HG03558 (cell line): ENCODE data around the gene SULT6B1.
A peak's percentile ranks its signal among the peaks of the same experiment; 100 is the strongest.
"Not testable (repeated sequence)": the region's sequence is repeated elsewhere in the genome, so short reads cannot be mapped to it uniquely, and the experiment has no call there.

Experiments used
- ATAC-seq: cut with Tn5 transposase; IDR thresholded peaks from one replicate; pipeline ENCODE4 v1.9.1; 2021; ENCODE audit warnings: moderate number of reproducible peaks; ENCODE audit not compliant: unreplicated experiment; ENCODE audit errors: extremely low read depth

SULT6B1 gene

DNA sequence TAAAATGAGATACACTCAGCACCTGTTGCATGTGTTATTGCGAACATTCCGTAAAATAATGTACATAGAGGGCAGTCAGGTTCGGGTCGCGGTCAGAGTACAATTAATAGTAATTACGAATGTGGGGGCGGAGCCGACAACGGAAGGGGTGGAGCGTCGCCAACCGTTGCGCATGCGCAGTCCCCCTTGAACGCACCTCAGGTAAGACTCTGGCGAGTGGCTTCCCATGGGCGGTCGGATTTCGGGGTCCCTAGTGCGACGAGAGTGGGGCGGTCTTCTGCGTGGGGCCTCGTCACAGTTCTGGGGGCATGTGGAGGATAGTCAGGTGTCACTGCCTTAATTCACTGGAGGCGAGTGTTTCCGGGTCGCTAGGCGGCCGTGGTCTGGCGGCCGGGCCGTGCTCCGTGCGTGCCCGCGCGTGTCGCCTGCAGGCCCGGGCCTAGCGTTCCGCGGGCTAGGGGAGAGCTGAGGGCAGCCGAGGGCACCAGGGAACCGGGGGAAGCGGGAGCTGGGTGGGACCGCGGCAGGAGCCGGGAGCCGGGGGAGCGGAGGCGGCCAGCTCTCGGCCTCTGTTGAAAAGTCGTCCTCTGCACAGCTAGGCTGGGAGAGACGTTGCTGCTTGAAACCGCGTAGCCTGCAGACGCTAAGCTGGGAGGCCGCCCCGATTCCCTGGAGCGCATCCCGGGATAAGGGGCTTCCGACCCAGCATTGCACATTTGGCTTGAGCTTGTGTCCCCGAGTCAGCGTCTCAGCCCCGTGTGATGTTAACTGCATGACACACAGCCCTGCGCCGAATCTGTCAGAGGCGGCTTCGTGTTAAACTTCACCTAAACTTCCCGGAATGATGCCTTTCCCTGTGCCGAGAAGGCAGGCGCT, 8.1 kb upstream of the SULT6B1 start, which contains the start of gene CEBPZOS:
CEBPZOS (plus strand) TSS at position 177 of the 876 bp plus-strand sequence. CDS start 3,209 bp downstream, outside the sequence.
- peak; percentile 38 for ATAC-seq

DNA sequence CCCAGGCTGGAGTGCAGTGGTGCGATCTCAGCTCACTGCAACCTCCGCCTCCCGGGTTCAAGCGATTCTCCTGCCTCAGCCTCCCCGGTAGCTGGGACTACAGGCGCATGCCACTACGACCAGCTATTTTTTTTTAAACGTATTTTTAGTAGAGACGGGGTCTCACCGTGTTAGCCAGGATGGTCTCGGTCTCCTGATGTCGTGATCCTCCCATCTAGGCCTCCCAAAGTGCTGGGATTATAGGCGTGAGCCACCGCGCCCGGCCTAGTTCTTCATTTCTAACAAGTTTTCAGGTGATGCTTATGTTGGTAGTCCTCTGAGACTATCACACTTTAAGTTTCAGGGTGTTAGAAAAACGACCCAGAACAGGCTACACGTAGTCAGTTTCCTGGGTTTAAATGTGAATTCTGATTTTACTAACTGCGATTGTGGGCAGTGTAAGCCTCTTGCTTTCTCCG, 7.4 kb upstream of the SULT6B1 start:
- ATAC-seq, result not testable (repeated sequence)

DNA sequence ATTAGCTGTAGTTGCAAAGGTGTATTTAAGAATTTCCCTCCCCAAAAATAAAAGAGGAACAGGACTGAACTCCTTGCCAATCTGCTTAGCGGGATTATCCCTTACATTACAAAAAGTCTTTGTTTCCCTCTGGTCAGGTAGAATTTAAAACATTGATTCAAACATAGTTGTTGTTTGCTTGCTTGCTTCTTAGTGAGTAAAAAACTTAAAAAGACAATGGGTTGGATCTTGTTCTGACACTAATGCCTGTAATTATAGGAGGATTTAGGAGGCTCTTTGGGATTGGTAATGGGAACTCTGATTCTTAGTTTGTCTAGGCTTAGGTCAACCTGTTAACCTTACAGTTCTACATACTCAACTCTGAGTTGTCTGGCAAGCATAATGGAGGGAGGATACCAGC, 4.1 kb upstream of the SULT6B1 start:
- ATAC-seq, result no peak

DNA sequence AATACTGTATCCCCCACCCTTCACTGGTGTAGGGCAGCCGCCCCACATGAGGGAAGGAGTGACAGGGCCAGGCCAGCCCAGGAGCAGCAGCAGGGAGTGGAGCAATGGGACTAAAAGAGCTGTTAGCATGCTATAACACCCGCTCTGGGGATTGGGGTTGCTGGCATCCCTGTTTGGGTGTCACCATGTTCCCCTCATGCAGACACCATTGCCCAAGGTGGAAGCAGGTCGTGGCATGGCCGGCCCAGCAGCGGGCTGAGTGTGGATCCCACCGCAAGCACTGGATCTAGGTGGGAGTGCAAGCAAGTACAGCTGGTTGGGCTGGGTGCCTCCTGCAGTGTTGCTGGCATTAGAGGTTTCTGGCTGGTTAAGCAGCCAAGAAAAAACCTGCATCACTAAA, 3.3 kb upstream of the SULT6B1 start:
- ATAC-seq, result no peak

DNA sequence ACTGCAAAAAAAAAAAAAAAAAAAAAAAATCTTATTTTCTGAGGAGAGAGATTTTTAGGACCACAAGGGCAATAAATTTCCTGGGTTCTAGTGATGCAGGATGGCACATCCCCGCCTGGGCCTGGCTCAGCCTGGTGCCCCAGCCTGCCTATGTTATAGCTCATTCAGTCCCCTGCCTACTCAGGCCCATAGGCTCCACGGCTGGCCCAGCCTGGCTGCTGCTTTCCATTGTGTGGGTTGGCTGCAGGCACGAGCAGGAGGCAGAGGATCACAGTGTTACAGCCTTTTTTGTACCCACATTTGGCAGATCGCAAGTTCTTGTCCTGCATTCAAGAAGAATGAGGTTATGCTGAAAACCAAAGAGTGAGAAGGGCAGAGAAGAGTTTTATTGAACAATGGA, 2.8 kb upstream of the SULT6B1 start:
- no peak for ATAC-seq

DNA sequence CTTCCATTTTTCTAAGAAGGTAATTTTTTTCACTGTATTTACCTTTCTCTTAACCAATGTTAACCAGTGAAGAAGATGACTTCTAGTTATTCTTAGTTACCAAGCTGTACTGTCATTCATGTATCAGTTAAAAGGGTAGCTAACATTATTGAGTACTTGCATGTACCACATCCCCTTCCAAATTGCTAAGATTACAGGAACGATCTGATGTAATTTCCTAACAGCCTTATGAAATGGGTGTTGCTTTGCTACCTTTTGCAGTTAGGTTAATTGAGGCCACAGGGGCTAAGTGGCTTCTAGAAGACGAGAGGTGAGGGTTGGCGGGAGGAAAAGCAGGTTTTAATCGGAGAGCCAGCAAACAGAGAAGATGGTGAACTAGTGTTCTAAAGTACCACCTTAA, 1.8 kb upstream of the SULT6B1 start:
- no peak for ATAC-seq

DNA sequence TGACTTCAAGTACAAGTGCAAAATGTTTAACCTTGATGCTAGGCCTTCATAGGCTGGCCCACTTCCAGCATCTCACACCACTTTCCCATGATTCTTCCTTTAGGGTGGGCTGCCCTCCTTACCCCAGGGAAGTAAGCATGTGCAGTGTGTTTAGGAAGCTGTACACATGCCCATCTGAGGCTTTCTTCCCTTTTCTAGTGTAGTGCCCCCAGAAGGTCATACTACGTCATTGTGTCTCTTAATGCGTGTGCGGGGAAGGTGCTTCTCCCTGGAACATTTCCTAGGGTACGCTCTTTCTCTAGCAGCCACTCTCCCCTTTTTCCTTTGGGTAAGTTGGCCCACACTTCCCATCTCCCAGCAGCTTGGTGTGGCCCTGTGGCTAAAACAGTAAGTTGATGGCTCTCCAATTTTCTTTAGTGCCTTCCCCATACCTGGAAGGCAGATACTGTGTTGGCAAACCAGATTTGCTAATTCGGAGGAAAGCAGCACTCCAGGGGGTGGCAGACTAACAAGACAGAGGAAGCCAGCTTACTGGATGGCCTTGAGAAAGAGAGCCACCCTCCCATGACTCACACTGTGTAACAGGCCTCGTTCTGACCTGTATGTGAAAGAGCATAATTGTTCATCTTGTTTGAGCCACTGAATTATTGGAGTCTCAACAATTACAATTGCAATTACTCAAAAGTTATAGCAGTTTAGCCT, 1.1 kb upstream of the SULT6B1 start:
- no peak for ATAC-seq

DNA sequence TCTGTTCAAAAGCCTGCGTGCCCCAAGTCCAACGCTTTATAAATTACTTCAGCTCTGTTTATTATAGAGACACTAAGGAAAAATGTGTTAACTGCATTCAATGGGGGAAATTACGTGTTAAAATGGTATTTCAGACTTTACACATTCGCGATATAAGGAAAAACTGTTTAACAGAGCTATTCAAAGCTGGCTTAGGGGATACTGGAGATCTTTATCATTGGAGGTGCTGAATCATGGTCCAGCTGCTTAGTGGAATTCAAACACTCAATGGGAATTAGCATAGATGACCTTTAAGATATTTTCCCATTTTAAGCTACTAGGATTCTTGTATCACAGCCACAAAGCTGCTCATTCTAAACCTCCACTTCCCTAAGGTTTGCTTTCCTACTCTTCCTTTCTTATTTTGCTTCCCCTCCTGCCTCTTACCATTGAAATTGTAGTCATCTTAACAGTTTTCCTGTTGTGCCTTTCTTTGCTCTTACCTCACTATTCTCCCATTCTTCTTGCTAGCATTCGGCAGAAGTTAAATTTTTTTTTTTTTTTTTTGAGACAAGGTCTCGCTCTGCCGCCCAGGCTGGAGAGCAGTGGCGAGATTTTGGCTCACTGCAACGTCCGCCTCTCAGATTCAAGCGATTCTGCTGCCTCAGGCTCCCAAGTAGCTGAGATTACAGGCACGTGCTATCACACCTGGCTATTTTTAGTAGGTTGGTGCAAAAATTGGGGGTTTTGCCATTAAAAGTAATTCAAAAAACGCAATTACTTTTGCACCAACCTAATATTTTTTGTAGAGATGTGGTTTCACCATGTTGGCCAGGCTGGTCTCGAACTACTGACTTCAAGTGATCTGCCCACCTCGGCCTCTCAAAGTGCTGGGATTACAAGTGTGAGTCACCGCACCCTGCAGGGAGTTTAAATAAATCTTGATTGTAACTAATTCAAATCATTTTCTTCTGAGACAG, 6.5 kb downstream of the SULT6B1 start:
- no peak for ATAC-seq

DNA sequence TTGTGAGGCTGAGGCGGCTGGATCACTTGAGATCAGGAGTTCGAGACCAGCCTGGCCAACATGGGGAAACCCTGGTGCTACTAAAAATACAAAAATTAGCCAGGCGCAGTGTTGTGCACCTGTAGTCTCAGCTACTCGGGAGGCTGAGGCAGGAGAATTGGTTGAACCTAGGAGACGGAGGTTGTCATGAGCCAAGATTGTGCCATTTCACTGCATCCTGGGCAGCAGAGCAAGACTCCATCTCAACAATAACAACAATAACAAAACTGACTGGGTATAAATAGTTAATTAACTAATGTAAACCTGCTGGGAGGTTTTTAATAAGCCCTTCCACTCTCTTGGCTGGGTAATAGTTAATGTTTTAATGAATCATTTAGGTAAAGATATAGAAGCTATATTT, 7.8 kb downstream of the SULT6B1 start:
- ATAC-seq, result no peak

DNA sequence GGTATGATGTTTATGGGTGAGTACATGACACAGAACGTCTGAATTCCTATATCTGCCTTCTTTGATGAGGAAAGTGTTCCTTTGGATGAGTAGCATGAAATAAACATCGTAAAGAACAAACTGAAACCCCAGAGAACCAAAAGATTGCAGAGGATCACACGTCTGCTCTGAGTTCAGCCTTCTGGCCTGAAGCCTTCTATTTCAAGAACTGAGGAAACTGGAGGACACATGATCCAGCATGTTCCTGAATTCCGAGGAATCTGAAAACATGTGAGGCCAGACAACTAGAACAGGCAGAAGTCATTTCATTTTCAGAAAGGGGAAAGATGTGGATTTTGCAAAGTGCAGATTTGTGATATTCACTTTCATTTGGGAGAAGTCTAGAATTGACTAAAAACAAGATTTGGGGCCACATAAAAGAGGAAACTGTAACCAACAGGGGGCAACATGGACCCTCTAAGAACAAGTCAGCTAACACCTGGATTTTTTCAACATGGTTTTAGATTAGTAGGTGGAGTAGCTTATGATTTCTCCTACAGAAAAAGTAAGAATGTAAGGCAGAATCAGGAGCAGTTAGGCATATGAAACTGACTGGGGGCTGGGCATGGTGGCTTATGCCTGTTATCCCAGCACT, 8.3 kb downstream of the SULT6B1 start:
- no peak for ATAC-seq

DNA sequence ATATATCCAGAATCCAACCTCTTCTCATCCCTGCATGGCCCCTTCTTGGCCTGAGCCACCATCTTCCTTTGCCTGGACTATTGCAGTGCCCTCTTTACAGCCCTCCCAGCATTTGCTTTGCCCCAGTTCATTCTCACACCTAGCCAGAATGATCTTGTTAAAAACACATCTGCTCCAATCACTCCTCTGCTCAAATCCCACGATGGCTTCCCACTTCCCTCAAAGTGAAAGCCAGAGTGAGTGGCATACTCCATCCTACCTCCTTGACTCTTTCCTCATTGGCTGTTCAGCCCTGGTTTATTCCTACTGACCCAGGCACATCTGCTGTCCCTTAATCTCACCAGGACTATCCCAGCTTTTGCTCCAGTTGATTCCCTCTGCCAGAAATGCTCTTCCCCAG, 14.7 kb downstream of the SULT6B1 start:
- ATAC-seq, result no peak

DNA sequence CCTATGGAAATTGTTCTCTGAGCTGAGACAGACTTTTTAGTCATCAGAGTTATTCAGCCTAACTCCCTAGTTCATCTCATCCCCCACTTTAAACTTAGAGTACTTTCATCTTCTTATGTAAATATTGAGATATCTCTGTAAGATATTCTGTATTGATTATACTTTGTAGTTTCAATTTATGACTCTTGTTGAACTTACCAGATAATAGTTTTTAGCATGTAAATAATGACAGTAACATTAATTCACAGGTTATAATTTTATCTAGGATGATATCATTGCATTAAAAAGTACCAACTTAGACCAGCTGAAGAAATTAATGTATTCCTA, 16.9 kb downstream of the SULT6B1 start:
- ATAC-seq, result no peak

DNA sequence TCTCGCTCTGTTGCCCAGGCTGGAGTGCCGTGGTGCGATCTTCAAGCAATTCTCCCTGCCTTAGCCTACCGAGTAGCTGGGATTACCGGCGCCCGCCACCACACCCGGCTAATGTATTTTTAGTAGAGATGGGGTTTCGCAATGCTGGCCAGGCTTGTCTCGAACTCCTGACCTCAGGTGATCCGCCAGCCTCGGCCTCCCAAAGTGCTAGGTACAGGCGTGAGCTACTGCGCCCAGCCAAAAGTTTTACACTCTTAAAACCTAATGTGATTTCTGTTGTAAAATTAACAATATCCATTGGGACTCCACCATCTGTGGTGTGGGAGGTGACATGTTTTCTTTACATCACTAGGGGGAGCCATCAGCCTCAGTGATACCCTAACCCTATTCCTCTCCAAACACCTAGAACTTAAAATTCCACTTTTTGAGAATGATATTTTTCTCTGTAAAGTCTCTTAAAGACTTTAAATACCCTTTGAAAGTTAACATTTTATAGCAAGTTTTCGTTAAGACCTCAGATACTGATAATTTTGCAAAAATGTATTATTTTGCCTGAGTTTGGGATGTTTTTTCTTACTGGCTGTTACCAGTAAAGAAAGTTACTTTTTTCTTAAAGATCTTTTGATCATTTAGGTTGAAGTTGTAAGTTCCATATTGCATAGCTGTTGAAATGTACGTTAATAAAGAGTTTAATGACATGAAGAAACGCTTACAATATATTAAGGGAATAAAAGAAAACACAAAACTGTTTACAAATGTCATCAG, 20.1 kb downstream of the SULT6B1 start:
- no peak for ATAC-seq

DNA sequence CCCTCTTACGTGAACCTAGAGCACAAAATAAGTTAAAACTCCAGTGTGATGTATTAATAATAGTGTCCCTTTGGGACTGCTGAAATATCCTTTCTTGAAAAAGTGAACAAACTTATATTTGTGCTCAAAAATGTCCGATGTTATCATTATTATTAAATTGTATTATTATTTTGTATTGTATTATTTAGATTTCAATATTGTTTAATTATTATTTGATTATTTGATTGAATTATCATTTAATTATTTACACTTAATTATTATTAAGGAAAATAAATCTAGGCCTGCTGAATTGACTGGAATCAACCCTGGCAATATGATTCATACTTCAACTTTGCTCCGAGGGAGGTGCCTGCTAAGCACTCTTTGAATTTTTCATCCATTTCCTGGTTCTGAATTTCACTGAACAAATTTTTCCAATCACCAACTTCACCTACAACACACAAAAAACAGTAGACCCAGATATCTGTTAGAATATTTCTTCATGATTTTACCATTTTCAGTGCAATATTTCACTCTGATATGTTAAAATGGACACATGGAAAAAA, 20.8 kb downstream of the SULT6B1 start:
- no peak for ATAC-seq

DNA sequence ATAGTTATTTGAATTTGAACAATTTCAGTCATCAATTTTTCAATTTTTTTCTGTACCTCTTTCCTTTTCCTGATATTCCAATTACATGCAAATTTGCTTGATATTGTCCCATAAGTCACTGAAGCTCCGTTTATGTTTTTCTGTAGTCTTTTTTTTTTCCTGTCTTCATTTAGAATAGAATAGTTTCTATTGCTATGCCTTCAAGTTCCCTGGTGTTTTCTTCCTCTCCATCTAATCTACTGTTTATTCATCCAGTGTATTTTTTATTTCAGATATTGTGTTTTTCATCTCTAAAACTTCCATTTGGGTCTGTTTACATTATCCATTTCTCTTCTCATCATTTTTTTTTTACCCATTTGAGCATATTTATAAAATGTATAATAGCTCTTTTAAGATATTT, 23.7 kb downstream of the SULT6B1 start:
- ATAC-seq, result no peak

DNA sequence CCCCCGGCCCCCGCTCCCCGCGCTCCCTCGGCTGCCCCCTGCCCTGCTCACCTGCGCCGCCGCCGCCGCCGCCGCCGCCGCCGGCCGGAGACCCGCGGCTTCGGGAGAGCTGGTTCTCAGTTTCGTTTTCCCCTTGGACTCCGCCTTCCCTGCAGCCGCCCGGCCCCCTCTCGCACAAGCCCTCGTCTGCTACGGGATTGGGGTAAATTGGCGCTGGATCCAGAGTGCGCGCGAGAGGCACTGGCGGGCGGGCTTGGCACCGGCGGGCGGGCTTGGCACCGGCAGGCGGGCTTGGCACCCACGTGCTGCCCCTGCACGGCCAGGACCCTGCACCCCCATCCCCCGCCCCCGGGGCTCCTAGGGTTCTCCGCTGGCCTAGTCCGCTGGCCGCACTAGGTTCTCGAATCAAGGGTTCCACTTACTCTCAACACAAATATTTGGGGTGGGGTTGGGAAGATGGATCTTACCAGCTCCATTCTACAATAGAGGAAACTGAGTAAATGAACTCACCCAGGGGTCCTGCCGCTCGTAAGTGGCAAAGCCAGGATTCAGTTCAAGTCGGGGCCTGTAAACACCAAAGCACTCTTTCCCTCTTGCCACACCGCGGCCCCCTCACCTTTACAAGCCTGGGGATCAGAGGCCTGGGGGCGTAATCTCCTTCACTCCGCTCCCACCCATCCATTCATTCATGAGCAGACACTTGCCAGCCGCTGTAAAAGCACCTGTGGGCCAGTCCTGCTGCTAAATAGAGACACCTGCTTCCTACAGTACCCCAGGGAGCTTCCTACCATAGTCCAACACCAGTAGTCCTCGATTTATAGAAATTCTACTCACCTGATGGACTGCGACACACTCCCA, 31.4 kb downstream of the SULT6B1 start, which contains the start of gene EIF2AK2:
EIF2AK2 (minus strand) TSS at position 124 of the 858 bp plus-strand sequence. CDS start 9,174 bp downstream, outside the sequence.
- peak; percentile 66 for ATAC-seq

DNA sequence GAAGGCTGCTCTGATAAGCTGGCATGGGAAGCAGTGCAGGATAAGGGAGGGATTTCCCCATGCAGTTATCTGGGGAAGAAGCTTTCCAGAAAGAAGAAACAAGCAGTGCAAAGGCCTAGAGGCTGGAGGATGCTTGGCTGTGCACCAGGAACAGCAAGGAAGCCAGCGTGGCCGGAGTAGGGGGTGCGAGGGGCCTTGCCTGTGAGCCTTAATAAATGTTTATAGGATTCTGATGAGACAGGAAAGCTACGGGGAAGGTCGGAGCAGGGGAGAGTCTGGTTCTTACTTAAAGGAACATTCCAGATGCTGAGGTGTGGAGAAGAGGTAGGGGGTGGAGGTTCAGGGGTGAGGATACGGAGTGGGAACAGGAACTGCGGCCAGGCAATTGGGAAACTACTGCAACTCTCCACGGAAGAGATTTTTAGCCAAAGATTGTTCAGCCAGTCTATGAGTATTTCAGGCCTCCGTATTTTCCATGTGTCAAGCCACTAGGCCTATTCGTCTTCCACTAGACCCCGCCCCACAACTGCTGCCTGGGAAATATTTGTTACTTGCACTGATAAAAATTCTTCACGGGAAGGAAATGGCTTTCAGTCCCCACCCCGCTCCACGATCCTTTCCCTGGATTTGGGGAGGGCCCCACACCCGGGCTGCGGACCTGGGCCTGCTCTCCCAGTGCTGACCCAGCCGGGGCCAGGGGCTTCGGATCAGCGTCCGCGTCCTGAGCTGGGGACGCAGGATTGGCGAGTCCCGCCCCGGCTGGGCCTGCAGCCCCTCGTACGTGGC, 32.2 kb downstream of the SULT6B1 start:
- peak; percentile 10 for ATAC-seq
